Astrocyte of the cerebellum (primary cell): Measurements from ENCODE around the gene FSD1L.

Experiments used
- DNase-seq: peaks from one replicate; pipeline ENCODE4 v3.0.0-alpha.2; 2011; ENCODE audit warnings: low read depth
- H3K4me3 ChIP-seq: 2 replicates; pipeline ENCODE4 v1.5.1; 2011; ENCODE audit warnings: mild to moderate bottlenecking, low read depth, low read length, moderate library complexity
- CTCF ChIP-seq: IDR thresholded peaks from 2 replicates; pipeline ENCODE4 v1.5.1; 2012; ENCODE audit warnings: low read length, low read depth, moderate library complexity, mild to moderate bottlenecking; ENCODE audit errors: missing control alignments
- in situ Hi-C: cut with HindIII; loops from 2 replicates; pipeline ENCODE4 v1.10.0; 2017; ENCODE audit warnings: low sequenced_read_pairs

FSD1L gene

GRCh38 chr9:105455836-105456475 is 8.1 kb downstream of the FSD1L start:
- no peak for DNase-seq
- no peak overlapping the region for H3K4me3 ChIP-seq
- in situ Hi-C loops: no loop called here
- TF ChIP-seq CTCF: no peak

GRCh38 chr9:105457560-105458294 is 9.9 kb downstream of the FSD1L start:
- in situ Hi-C loops: no loop called here
- H3K4me3 ChIP-seq: no peak overlapping the region
- DNase-seq: no peak
- no peak for TF ChIP-seq CTCF

GRCh38 chr9:105458404-105458803 is 10.6 kb downstream of the FSD1L start:
- in situ Hi-C loops: no loop called here
- no peak for DNase-seq
- H3K4me3 ChIP-seq: no peak overlapping the region
- TF ChIP-seq CTCF: no peak

GRCh38 chr9:105459336-105459735 is 11.5 kb downstream of the FSD1L start:
- in situ Hi-C loops: no loop called here
- TF ChIP-seq CTCF: no peak
- no peak overlapping the region for H3K4me3 ChIP-seq
- DNase-seq: no peak

GRCh38 chr9:105466898-105467455 is 19.1 kb downstream of the FSD1L start:
- no peak for DNase-seq
- no peak overlapping the region for H3K4me3 ChIP-seq
- in situ Hi-C loops: no loop called here
- TF ChIP-seq CTCF: no peak

GRCh38 chr9:105468875-105469274 is 21.0 kb downstream of the FSD1L start:
- in situ Hi-C loops: no loop called here

More at GRCh38 chr9:105468875-105469274, 21.0 kb downstream of the FSD1L start:
- no peak for TF ChIP-seq CTCF
- no peak for DNase-seq
- no peak overlapping the region for H3K4me3 ChIP-seq
